H1 (cell line): Measurements from ENCODE around the gene PGLYRP2. TPM values are rescaled to one million over a fixed set of nuclear protein-coding genes. Genes with fewer than 3 reads are reported as not detected.

Source experiments
- CTCF ChIA-PET: fragments of 300-600 bp; sonication (Branson Sonifier 250); formaldehyde crosslinking; loops from one replicate; lab custom pipeline; 2021; ENCODE audit not compliant: partially characterized antibody; lab: Charles Lee
- POLR2A ChIA-PET: fragments of 300-600 bp; sonication (Branson Sonifier 250); formaldehyde crosslinking; loops from one replicate; lab custom pipeline; 2021; ENCODE audit warnings: inconsistent platforms; ENCODE audit not compliant: partially characterized antibody; lab: Charles Lee
- DNase-seq, 2 experiments: peaks; one replicate each; pipeline versions ENCODE4 v3.0.0 to v3.0.0-alpha.2; 2010 to 2022; ENCODE audit warnings: low spot score in 2 of 2, low read depth in 1 of 2, mixed read lengths in 1 of 2
- FAIRE-seq: peaks from 2 replicates; lab custom pipeline; 2011; peaks lifted over from hg19 to GRCh38; lab: Jason Lieb, UNC
- H2AFZ ChIP-seq: 2 replicates; pipeline ENCODE4 v1.8.1; 2012; ENCODE audit warnings: low read length, inconsistent platforms
- H2AK5ac ChIP-seq: 2 replicates; pipeline ENCODE4 v1.6.1; 2013; ENCODE audit warnings: low read depth, low read length
- H2BK120ac ChIP-seq: replicated peaks from 2 replicates; pipeline ENCODE3; 2013; ENCODE audit warnings: low read depth, low read length, inconsistent platforms
- H2BK12ac ChIP-seq: 2 replicates; pipeline ENCODE4 v1.6.1; 2013; ENCODE audit warnings: low read depth, low read length
- H2BK15ac ChIP-seq: 2 replicates; pipeline ENCODE4 v1.6.1; 2013; ENCODE audit warnings: low read length
- H2BK20ac ChIP-seq: 2 replicates; pipeline ENCODE4 v1.6.1; 2013; ENCODE audit warnings: low read length
- H2BK5ac ChIP-seq: 2 replicates; pipeline ENCODE4 v1.6.1; 2013; ENCODE audit warnings: low read depth, low read length
- H3K14ac ChIP-seq: 2 replicates; pipeline ENCODE4 v1.6.1; 2013; ENCODE audit warnings: inconsistent platforms; ENCODE audit not compliant: insufficient read length
- H3K18ac ChIP-seq: 2 replicates; pipeline ENCODE4 v1.6.1; 2013; ENCODE audit warnings: low read length; ENCODE audit errors: extremely low read depth
- H3K23ac ChIP-seq: 2 replicates; pipeline ENCODE4 v1.6.1; 2013; ENCODE audit warnings: inconsistent platforms; ENCODE audit not compliant: insufficient read length
- H3K23me2 ChIP-seq: 2 replicates; pipeline ENCODE4 v1.6.1; 2013; ENCODE audit warnings: low read depth, low read length
- H3K27ac ChIP-seq: 2 replicates; pipeline ENCODE4 v1.6.1; 2011; ENCODE audit warnings: low read depth, low read length, inconsistent platforms
- H3K27me3 ChIP-seq, 4 experiments: replicated peaks in 1 of 4; 1 replicate in 1 of 4; 2 replicates in 3 of 4; pipeline versions ENCODE4 v1.6.1 to v1.8.1; 2011 to 2013; ENCODE audit warnings: low read length in 3 of 4, mild to moderate bottlenecking in 3 of 4, inconsistent platforms in 2 of 4, mixed read lengths in 2 of 4, moderate library complexity in 1 of 4; ENCODE audit not compliant: control insufficient read depth in 3 of 4, insufficient read depth in 3 of 4; ENCODE audit errors: extremely low read depth in 1 of 4
- H3K36me3 ChIP-seq, 4 experiments: 2 replicates each; pipeline versions ENCODE4 v1.6.1 to v1.8.1; 2011 to 2013; ENCODE audit warnings: mild to moderate bottlenecking in 4 of 4, low read length in 3 of 4, moderate library complexity in 2 of 4, control low read depth in 1 of 4, inconsistent platforms in 1 of 4; ENCODE audit not compliant: insufficient read depth in 4 of 4, control insufficient read depth in 2 of 4
- H3K4ac ChIP-seq: replicated peaks from 2 replicates; pipeline ENCODE3; 2013; ENCODE audit warnings: low read length, low read depth, mixed read lengths, inconsistent platforms; ENCODE audit not compliant: insufficient read length
- H3K4me1 ChIP-seq, 4 experiments: replicated peaks in 1 of 4; 1 replicate in 1 of 4; 2 replicates in 3 of 4; pipeline versions ENCODE4 v1.6.1 to v1.8.1; 2011 to 2013; ENCODE audit warnings: low read length in 3 of 4, inconsistent platforms in 2 of 4, mixed read lengths in 1 of 4; ENCODE audit not compliant: insufficient read depth in 4 of 4, control insufficient read depth in 3 of 4
- H3K4me2 ChIP-seq, 2 experiments: 2 replicates each; pipeline versions ENCODE4 v1.6.1 to v1.8.1; 2011 to 2013; ENCODE audit warnings: low read depth in 2 of 2, low read length in 2 of 2, control low read depth in 1 of 2, inconsistent platforms in 1 of 2, mild to moderate bottlenecking in 1 of 2; ENCODE audit not compliant: insufficient read depth in 1 of 2
- H3K4me3 ChIP-seq, 4 experiments: fragments of 200-600, 300-600 bp in 1 of 4; sonication (generic), shearing (Covaris generic), sonication (Bioruptor Twin) in 1 of 4; 2 replicates each; pipeline versions ENCODE4 v1.5.1 to v1.8.1; 2011 to 2016; ENCODE audit warnings: low read length in 4 of 4, low read depth in 3 of 4, control low read depth in 2 of 4, inconsistent platforms in 2 of 4, mild to moderate bottlenecking in 2 of 4, mixed read lengths in 1 of 4, moderate library complexity in 1 of 4; ENCODE audit not compliant: insufficient read depth in 2 of 4; ENCODE audit errors: extremely low read depth in 1 of 4
- H3K56ac ChIP-seq: replicated peaks from 2 replicates; pipeline ENCODE3; 2013; ENCODE audit warnings: low read depth, mild to moderate bottlenecking, mixed read lengths, low read length, inconsistent platforms; ENCODE audit not compliant: insufficient read length
- H3K79me1 ChIP-seq: 2 replicates; pipeline ENCODE4 v1.6.1; 2013; ENCODE audit warnings: low read depth, low read length, control low read depth
- H3K79me2 ChIP-seq, 2 experiments: 2 replicates each; pipeline versions ENCODE4 v1.6.1 to v1.8.1; 2012 to 2013; ENCODE audit warnings: low read length in 2 of 2, mild to moderate bottlenecking in 2 of 2, inconsistent platforms in 1 of 2; ENCODE audit not compliant: insufficient read depth in 2 of 2, control insufficient read depth in 1 of 2
- H3K9ac ChIP-seq, 4 experiments: replicated peaks in 1 of 4; 1 replicate in 1 of 4; 2 replicates in 3 of 4; pipeline versions ENCODE4 v1.6.1 to v1.8.1; 2011 to 2013; ENCODE audit warnings: low read depth in 3 of 4, low read length in 3 of 4, control low read depth in 2 of 4, mild to moderate bottlenecking in 2 of 4, moderate library complexity in 2 of 4, inconsistent platforms in 1 of 4; ENCODE audit errors: extremely low read depth in 1 of 4
- H3K9me3 ChIP-seq, 2 experiments: 2 replicates each; pipeline versions ENCODE4 v1.6.1 to v1.8.1; 2012 to 2013; ENCODE audit warnings: mild to moderate bottlenecking in 2 of 2, moderate library complexity in 2 of 2, control low read depth in 1 of 2, inconsistent platforms in 1 of 2, low read depth in 1 of 2, low read length in 1 of 2, mixed read lengths in 1 of 2; ENCODE audit not compliant: insufficient read depth in 2 of 2
- H4K20me1 ChIP-seq, 2 experiments: replicated peaks in 1 of 2; 2 replicates each; pipeline versions ENCODE3 to v1.8.1; 2011 to 2013; ENCODE audit warnings: inconsistent platforms in 2 of 2, low read length in 2 of 2, mild to moderate bottlenecking in 1 of 2; ENCODE audit not compliant: insufficient read depth in 2 of 2, control insufficient read depth in 1 of 2
- H4K5ac ChIP-seq: 2 replicates; pipeline ENCODE4 v1.6.1; 2013; ENCODE audit warnings: low read length, low read depth, mixed read lengths, inconsistent platforms; ENCODE audit not compliant: insufficient read length
- H4K8ac ChIP-seq: 2 replicates; pipeline ENCODE4 v1.8.0; 2013; ENCODE audit warnings: mild to moderate bottlenecking, moderate library complexity, low read length, inconsistent platforms; ENCODE audit not compliant: insufficient read depth; ENCODE audit errors: extremely low read depth
- H4K91ac ChIP-seq: replicated peaks from 2 replicates; pipeline ENCODE3; 2013; ENCODE audit warnings: low read length, mixed read lengths, inconsistent platforms; ENCODE audit not compliant: insufficient read length
- CREB1 ChIP-seq: IDR thresholded peaks from 2 replicates; pipeline ENCODE4 v1.6.1; 2012; ENCODE audit warnings: inconsistent platforms
- CTCF ChIP-seq, 3 experiments: IDR thresholded peaks; 1 replicate in 2 of 3; 2 replicates in 1 of 3; pipeline versions ENCODE4 v1.5.1 to v1.6.1; 2011; ENCODE audit warnings: low read length in 3 of 3, mild to moderate bottlenecking in 3 of 3, inconsistent platforms in 2 of 3, low read depth in 1 of 3, moderate library complexity in 1 of 3; ENCODE audit not compliant: insufficient read depth in 1 of 3; ENCODE audit errors: control extremely low read depth in 1 of 3
- JUN ChIP-seq: IDR thresholded peaks from 2 replicates; pipeline ENCODE4 v1.6.1; 2011; ENCODE audit warnings: low read depth, mild to moderate bottlenecking, improper control_type of control experiment, low read length
- KDM5A ChIP-seq: fragments of 200-600 bp; IDR thresholded peaks from 2 replicates; pipeline ENCODE4 v1.7.1; 2012; ENCODE audit warnings: mild to moderate bottlenecking, low read length, inconsistent platforms, mixed read lengths
- POLR2A ChIP-seq, 2 experiments: IDR thresholded peaks; 1 replicate in 1 of 2; 2 replicates in 1 of 2; pipeline ENCODE4 v1.6.1; 2011; ENCODE audit warnings: low read depth in 2 of 2, low read length in 2 of 2, mild to moderate bottlenecking in 2 of 2; ENCODE audit errors: control extremely low read depth in 1 of 2
- RXRA ChIP-seq: IDR thresholded peaks from 2 replicates; pipeline ENCODE4 v1.6.1; 2011; ENCODE audit warnings: low read depth, mild to moderate bottlenecking, low read length, moderate library complexity; ENCODE audit not compliant: insufficient read depth
- SIN3A ChIP-seq, 2 experiments: IDR thresholded peaks in 1 of 2; conservative IDR thresholded peaks in 1 of 2; 2 replicates each; pipeline ENCODE4 v1.6.1; 2011 to 2012; ENCODE audit warnings: low read length in 2 of 2, improper control_type of control experiment in 1 of 2, low read depth in 1 of 2, mild to moderate bottlenecking in 1 of 2
- SIX5 ChIP-seq: IDR thresholded peaks from 2 replicates; pipeline ENCODE4 v1.6.1; 2011; ENCODE audit warnings: mild to moderate bottlenecking, low read depth, low read length
- SP2 ChIP-seq: IDR thresholded peaks from 2 replicates; pipeline ENCODE4 v1.6.1; 2012; ENCODE audit warnings: mild to moderate bottlenecking, low read length, inconsistent platforms
- SRF ChIP-seq: IDR thresholded peaks from 2 replicates; pipeline ENCODE4 v1.6.1; 2011; ENCODE audit warnings: mild to moderate bottlenecking, low read depth, low read length, moderate library complexity
- TEAD4 ChIP-seq: IDR thresholded peaks from 2 replicates; pipeline ENCODE4 v1.6.1; 2012; ENCODE audit warnings: low read depth, low read length, inconsistent platforms, mixed read lengths
- ZNF274 ChIP-seq: IDR thresholded peaks from 2 replicates; pipeline ENCODE4 v1.7.0; 2012; ENCODE audit warnings: low read length, borderline replicate concordance; ENCODE audit errors: extremely low read depth
- WGBS, 2 experiments: shearing (Covaris generic) in 1 of 2; methylation state at CpG; one replicate each; pipeline versions ENCODE4 v1.1.6 to v1.1.7; 2013 to 2015; ENCODE audit warnings: low lambda C conversion rate in 2 of 2, mixed read lengths in 2 of 2, inconsistent platforms in 1 of 2, low coverage in 1 of 2, missing lambda C conversion rate in 1 of 2; ENCODE audit not compliant: insufficient replicate concordance in 2 of 2, insufficient coverage in 1 of 2, insufficient read length in 1 of 2; ENCODE audit errors: extremely low coverage in 1 of 2, missing lambda C conversion rate in 1 of 2; 5-methylcytosine and 5-hydroxymethylcytosine counted together
- polyA plus RNA-seq, 7 experiments: library from polyadenylated mRNA; depleted of rRNA in 3 of 7; stranded (reverse) in 5 of 7; unstranded in 2 of 7; fragments of >200 nt in 5 of 7; fragments of 200-250 nt in 2 of 7; gene quantifications; 1 replicate in 5 of 7; 2 replicates in 1 of 7; 4 replicates in 1 of 7; pipeline versions ENCODE4 v1.2.1 to v1.2.3, GENCODE V29; 2011 to 2013; ENCODE audit warnings: missing spikeins in 2 of 7, mixed read lengths in 2 of 7
- total RNA-seq: library from RNA; stranded (reverse); fragmentation: NEBNext Ultra II Directional; extraction: Animal tissue kit (Norgen Biotek cat#: 25700); gene quantifications from 2 replicates; pipeline ENCODE4 v1.2.1, GENCODE V29; 2021
- TF ChIP-seq, protein P1 (sequence below): IDR thresholded peaks from 2 replicates; pipeline ENCODE4 v1.6.1; 2012; ENCODE audit warnings: inconsistent platforms

Gene PGLYRP2
- total and polyA plus RNA-seq, 2 of the 8 experiments (the other 6 are each of a cell fraction or from before 2014, with no cell fraction given) = not detected

GRCh38 chr19:15517778-15518177, 38.5 kb upstream of the PGLYRP2 start:
- Histone ChIP-seq H2AFZ (no peak overlapping the region), H3K56ac (no peak overlapping the region), H2BK15ac (no peak overlapping the region), H3K4me2 (no peak overlapping the region), H2AK5ac (no peak overlapping the region), H2BK12ac (no peak overlapping the region), H3K4ac (no peak overlapping the region), H3K79me2 (no peaks in the 10 kb centered on the region), H3K18ac (no peak overlapping the region), H4K91ac (no peak overlapping the region), H3K23me2 (no peaks in the 10 kb centered on the region), H4K8ac (no peak overlapping the region), H3K36me3 (no peaks in the 10 kb centered on the region), H4K5ac (no peak overlapping the region), H2BK120ac (no peak overlapping the region), H3K27ac (no peak overlapping the region), H3K27me3 (no peaks in the 10 kb centered on the region), H3K4me1 (no peaks in the 10 kb centered on the region), H3K9ac (no peak overlapping the region), H3K79me1 (no peaks in the 10 kb centered on the region), H3K23ac (no peak overlapping the region), H3K14ac (no peak overlapping the region), H2BK20ac (no peak overlapping the region), H3K9me3 (peaks cover 34 to 63% of the 10 kb centered on the region in 2 experiments), H4K20me1 (no peaks in the 10 kb centered on the region), H3K4me3 (no peak overlapping the region), H2BK5ac (no peak overlapping the region)
- no peak for DNase-seq
- ChIA-PET CTCF (interaction anchor here (1.2 kb wide), 1 partner anchor 10 kb away, joined by 3 read pairs; no protein-coding TSS in a partner anchor), POLR2A (no interaction called here)
- WGBS, 2 experiments = 70% methylated on average over 1 of the region's 1 CpG; no CpG with 5 or more reads in 1 of the 2 experiments
- no peak for FAIRE-seq
- TF ChIP-seq SP2 (no peak), JUN (no peak), RXRA (no peak), KDM5A (no peak), SRF (no peak), CTCF (IDR thresholded peaks at IDR 0.05; ENCODE audit: control extremely low read depth in 1 of 3, insufficient read depth in 1 of 3, low read depth in 1 of 3, low read length in 3 of 3) (no peak), CREB1 (no peak), SIX5 (no peak), POLR2A (IDR thresholded peaks at IDR 0.05; ENCODE audit: control extremely low read depth in 1 of 2, low read depth in 2 of 2, low read length in 2 of 2) (no peak), SIN3A (conservative IDR thresholded peaks at IDR 0.05 in 1 of 2, IDR thresholded peaks at IDR 0.05 in 1 of 2; ENCODE audit: low read depth in 1 of 2, low read length in 2 of 2) (no peak), TEAD4 (no peak), ZNF274 (no peak)
- TF ChIP-seq, protein P1, sequence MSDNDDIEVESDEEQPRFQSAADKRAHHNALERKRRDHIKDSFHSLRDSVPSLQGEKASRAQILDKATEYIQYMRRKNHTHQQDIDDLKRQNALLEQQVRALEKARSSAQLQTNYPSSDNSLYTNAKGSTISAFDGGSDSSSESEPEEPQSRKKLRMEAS = no peak
